HG03520 (cell line): Measurements from ENCODE around the gene DIS3L2.
A peak's percentile ranks its signal among the peaks of the same experiment; 100 is the strongest.

ENCODE experiments used
- ATAC-seq: cut with Tn5 transposase; IDR thresholded peaks from one replicate; pipeline ENCODE4 v1.9.1; 2021; ENCODE audit warnings: mild to moderate bottlenecking, moderate library complexity; ENCODE audit not compliant: unreplicated experiment

The DIS3L2 gene

DNA sequence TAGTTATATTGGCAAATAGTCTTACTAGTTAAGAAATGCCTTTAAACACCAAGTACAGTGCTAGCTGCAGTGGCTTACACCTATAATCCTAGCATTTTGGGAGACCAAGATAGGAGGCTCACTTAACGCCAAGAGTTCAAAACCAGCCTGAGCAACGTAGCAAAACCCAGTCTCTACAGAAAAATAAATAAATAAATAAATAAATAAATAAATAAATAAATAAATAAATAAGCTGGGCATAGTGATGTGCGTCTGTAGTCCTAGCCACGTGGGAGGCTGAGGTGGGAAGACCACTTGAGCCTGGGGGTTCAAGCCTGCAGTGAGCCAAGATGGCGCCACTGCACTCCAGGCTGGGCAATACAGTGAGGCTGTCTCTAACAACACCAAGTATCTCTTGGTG is 258.4 kb downstream of the DIS3L2 start:
- ATAC-seq, result no peak

DNA sequence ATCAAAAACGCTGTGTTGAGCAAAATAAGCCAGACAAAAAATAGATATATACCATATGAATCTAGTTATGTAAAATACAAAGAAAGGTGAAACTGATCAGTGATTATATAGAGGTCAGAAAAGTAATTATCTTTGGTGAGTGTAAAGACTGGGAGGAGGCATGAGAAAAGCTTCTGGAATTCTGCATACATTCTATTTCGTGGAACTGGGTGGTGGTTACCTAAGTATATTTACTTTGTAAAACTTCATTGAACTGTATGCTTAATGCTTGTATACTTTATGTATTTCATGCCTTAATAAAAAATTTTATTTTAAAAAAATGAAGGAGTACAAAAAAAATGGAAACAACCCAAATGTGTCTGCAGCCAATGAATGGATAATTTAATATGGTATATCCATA is 263.9 kb downstream of the DIS3L2 start:
- ATAC-seq, result no peak

DNA sequence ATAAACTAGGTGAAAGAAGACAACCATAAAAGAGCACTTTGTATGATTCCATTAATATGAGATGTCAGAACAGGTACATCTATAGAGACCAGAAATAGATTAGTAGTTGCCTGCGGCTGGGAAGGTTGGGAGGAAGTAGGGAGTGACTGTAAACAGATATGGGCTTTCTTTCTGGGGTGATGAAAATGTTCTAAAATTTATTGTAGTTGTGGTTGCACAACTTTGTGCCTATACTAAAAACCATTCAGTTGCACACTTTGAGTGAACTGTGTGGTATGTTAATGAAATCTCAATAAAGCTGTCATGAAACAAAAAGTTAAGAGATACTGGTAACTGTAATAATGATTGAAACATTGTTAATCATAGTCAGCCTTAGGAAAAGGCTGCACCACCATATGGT is 264.4 kb downstream of the DIS3L2 start:
- ATAC-seq, result no peak

DNA sequence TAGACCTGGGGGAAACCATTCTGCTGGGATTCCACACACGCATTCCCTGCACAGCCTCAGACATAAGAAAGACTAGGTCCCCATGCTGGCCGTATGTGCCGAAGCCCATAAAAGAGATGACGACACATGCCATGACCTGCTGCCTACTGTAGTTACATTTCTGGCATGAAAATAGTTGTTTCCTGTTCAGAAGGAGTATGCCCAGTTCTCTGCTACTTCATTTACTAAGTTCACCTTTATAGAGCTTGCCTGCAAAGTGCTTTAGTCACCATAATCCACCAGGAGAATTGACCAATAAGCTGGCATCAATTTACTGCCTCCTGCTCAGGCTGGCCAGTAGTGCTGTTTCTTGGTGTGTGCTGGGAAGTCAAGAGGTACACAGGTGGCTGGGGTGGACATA is 266.8 kb downstream of the DIS3L2 start:
- ATAC-seq, result no peak

DNA sequence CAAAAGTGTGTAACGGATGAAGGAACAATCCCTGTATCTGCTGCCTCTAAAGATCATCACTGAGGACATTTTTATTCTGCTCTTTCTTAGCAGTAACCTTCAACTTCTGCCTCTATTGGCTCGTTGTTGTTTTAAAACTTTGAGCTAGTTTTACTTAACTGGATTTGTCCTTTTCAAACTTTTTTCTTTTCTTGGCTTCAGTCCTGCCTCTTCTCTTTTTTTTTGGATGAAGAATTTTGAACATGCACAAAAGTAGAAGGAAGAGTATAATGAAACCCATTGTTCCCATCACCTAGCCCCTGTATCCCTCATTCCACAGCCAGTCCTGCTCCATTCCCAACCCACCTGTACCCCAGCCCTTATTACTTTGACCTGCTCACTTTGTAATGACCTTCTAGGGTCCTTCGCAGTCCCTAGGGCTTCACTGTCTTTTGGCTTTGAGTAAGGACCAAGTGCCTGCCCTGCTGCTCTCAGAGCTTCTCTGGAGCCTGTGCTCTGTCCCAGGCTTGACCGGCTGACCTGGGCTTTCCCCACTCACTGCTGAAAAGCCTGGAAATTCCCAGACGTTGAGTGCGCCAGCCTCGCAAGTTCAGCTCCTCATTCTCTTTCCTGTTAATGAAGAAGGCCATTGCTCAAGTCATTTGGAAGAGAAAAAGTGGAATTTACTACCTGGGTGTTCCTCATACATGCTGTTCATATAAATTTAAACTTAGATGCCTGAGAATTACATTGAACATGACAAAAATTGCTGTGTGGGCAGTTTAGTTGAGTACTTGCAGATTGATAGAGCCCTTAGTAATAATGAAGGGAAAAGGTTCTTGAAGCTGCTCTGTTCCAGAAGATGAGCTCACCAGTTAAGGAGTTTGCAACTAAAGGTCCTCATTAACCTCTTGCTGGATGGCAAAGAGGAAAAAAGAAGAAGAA is 267.7 kb downstream of the DIS3L2 start:
- no peak for ATAC-seq

DNA sequence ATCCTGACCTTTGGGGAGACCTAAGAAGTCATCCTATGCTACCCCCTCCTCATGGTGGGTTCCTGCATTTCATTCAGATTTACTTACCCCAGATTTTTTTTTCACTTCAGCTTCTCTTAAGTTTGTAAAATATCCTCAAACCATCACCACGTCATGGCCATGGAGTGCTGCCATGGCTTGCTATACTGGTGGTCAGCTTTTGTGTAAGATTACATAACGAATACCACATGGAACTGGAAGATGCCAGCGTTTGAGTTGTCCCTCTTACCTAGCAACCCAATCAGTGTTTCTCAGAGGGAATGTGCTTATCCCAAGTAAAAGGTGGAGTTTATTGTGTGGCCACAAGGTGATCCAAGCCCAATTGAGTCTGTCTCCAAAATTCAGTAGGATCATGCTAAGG is 268.4 kb downstream of the DIS3L2 start:
- ATAC-seq, result no peak

DNA sequence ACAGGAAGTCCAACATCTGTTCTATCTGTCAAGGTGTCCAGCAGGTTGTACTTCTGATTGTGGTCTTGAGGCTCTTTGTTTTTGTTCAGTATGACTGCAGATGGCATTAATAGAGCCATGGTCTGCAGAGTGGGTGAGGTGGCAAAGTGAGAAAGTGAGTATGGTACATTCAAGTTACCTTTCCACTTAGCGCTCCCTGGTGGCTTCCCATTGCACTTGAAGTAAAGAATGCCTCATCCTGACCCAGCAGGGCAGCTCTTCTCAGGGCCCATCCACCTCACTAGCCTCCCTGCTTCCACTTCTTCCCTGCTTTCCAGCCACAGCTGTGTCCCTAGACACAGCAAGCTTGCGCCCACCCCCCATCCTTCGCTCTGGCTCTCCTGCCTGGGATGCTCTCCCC is 269.0 kb downstream of the DIS3L2 start:
- no peak for ATAC-seq

DNA sequence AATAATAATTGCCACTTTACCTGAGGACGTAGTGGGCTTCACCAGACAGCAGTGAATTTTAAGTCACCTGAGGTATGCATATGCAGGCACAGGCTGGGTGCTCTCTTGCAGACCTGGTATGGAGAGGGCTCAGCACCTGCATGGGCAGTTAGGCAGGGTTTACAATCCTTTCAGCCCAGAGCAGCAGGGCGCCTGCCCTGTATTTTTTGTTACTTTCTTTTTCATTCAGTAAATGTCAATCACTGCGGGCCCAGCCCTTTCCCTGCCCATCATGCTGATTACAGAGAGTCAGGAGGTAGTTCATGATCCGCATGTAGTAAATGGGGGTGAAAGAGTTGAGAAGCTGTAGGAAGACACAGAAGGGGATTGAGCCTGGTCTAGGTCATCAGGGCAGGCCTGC is 270.0 kb downstream of the DIS3L2 start:
- ATAC-seq, result no peak

DNA sequence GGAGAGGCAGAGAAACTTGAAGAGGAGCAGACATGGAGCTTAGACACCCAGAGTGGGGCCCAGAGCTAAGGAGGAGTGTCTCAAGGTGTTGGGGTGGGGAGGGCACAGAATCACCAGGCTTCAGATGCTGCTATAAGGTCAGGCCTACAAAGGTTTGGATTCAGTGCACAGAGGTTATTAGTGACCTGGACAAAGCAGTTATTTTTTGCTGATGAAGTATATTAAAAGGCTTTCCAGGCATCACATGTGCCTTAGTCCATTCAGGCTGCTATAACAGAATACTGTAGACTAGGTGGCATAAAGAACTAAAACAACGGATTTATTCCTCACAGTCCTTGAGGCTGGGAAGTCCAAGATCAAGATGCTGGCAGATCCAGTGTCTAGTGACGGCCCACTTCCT is 271.4 kb downstream of the DIS3L2 start:
- no peak for ATAC-seq

DNA sequence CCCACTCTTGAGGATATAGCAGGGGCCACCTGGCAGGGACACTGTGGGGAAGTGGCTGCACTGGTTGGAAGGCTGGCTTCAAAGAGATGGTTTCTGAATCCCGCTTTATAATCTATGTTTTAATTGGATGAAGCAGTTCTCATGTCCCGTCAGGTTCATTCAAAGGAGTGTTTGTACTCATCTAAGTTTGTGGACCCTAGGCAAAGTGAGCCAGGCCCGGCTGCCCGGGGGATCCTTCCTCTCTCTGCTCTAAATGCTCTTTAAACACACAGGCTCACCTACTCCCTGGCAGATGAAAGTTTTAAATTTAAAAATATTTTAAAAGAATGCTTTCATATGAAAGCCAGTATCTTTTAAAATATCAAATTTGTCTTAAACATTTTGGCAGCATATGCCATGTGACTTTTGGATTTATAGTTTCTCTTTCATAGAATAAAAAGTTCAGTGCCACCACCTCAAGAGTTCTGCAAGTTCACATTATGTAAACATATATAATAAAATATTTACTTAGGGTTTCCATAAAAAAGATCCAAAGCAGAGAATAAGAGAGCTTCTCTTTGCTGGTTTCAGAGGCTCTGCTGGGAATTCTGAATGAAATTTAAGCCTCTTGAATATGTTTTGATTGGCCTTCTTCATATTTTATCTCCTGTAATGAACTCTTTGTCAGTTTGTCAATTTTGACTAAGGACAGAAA is 273.6 kb downstream of the DIS3L2 start:
- no peak for ATAC-seq

DNA sequence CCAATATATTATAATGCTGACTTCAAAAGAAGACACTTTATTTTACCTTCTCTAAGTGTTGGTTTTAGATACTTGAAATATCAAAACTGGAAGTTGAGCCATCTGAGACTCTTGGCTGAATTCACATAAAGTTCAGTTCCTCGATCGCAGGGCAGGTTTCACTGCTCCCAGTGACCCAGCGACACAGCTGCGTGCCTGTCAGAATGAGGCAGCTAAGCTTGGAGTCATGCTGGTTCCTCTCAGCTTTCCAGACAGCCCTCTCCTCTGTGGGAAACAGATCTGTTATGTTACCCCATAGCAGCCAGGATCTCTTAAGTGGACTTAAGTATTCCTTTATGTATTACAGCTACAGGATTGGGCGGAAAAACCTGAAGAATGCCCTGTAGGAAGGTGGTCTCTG is 274.2 kb downstream of the DIS3L2 start:
- no peak for ATAC-seq

DNA sequence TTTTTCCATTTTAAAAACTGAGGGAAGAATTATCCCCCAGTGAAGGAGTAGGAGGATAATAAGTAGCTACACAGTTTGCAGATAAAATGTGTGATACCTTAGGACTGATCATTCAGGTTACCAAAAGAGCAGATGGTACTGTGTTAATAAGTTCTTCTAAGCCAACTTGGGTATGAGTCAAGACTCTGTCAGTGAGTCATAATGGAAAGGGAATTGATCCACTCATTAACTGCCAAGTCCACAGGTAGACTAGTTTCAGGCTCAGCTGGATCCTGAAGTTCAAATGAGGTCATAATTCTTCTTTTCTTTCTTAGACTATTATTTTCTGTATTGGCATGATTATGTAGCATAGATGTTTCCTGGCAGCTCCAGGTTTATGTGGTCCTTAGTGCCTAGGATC is 274.7 kb downstream of the DIS3L2 start:
- peak; percentile 70 for ATAC-seq

DNA sequence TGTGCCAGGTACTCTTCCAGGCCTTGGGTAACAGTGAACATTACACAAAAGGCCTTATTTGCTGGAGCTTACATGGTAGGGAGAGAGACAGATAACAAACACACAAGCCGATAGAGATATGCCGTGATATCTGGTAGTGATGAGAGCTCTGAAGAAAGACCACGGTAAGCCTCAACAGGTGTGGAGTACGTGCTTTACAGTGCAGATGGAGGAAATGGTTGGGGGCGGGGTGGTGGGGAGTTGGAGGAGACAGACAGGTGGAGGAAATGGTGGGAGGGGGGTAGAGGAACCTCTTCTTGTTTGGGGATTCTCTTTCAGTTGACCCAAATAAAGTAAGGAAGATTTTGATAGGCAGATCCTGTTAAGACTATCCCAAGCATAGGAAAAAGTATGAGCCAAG is 276.0 kb downstream of the DIS3L2 start:
- no peak for ATAC-seq

DNA sequence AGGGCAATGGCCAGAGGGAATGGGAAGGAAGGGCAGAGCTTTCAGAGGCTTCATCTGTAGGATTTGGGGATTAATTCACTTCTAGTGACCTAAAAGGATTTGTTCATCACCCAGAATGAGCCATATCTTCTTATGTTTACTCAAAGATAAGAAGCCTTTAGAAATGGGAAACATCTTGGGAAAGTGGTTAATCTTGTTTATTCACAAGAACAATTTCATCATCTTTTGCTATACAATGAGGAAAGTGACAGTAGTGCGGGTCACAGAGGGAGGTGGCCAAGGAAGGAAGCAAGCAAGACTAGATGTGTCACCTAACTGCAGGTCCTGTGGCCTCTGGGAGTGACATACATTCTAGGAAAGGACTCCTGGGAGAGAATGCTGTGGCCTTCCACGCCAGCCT is 276.6 kb downstream of the DIS3L2 start:
- ATAC-seq, result no peak

DNA sequence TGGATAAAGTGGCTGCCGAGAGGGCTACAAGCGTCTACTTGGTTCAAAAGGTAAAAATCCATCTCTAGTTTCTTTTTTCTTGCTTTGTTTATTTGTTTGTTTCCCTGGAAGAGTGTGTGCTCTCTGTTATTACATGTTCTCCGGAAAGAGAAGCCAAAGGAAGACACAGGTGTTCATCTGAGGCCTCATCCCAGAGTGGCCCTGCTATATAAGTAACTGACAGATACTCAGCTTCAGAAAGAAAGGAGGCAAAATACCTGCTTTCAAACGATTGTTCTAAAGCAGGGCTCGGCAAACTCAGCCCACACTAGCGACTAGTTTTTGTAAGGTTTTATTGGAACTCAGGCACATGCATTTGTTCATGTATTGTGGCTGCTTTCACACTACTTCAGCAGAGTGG is 277.1 kb downstream of the DIS3L2 start:
- ATAC-seq, result no peak

DNA sequence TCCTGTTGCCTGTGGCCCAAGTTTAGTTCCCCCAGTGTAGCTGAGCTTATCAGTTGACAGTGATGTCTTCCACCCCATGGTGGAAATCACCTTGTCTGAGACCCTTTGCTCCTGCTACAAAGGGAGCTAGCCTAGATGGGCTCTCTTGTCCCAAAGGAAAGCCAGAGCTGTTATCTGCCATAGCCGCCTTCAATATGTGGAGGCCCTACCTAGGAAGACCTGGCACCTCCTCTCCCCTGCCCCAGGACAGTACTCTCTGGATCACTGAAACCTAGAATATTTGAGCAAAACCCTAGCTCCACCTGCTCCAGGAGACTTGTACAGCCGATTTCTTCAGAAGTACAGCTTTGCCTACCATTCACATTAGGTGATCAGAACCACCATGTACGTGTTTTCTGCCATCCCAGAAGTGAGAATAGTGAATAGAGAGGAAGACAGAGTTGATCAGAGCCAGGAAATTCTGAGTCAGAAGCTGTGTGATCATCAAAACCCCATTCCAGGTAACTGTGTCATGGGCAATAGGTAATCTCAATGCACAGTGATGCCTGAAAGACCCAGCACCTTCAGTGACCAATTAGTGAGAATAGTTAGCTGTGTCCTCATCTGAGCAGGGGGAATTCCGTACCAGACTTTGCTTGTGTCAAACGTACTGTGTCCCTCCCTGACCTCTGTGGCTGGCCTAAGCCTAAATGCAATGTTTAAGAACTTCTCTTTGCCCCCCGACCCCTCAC is 278.6 kb downstream of the DIS3L2 start:
- ATAC-seq, result no peak

DNA sequence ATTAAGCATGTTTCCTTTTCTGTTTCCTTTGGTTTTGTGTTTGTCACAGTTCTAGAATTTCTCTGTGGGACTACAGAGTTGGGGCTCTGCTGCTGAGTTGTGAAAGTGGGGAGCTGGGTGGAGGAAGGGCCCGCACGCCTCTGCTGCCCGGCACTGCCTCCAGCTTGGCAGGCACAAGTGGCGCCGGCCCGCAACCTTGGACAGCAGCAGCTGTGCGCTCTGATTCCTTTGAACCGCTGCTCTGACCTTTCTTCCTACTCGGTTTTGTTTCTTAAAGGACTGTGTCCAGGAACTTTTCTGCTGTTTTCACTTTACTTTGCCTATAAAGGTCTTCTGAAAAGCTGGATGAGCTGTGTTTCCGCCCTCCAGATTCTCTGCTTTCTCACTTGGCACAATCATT is 279.4 kb downstream of the DIS3L2 start:
- no peak for ATAC-seq

DNA sequence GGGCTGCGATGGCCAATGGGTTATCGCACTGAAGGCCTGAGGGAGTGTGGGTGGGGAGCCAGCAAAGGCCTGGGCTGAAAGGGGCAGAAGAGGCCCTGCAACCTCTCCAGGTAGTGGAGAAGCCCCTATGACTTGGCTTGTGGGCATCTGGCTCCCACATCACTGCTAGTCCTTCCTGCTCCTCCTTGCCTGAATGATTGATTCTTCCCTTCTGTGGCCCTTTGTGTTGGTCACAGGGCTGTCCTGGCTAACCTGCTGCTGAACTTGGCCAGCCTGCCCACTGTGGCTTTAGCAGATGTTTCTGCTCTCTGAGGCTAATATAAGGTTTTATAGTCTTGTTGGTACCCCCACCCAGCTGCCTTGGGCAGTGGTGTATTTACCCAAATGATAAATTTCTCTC is 280.8 kb downstream of the DIS3L2 start:
- ATAC-seq, result no peak

DNA sequence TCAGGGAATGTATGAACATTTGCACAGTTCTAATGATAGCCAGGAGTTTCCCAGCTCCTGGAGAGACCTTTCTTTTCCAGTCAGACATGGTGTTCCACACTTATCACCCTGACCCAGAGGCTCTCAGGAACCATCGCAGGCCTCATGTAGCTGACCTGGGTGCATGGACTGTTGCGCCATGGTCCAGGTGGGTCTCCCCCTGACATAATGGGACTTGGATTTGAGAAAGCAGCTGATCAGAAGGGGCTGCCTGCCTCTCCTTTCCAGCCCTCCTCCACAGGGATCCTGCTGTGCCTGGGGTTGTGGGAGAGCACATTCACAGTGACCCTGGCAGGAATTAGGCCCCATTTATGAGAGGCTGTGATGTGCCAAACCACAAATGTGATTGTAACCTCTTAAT is 283.6 kb downstream of the DIS3L2 start:
- ATAC-seq, result no peak

DNA sequence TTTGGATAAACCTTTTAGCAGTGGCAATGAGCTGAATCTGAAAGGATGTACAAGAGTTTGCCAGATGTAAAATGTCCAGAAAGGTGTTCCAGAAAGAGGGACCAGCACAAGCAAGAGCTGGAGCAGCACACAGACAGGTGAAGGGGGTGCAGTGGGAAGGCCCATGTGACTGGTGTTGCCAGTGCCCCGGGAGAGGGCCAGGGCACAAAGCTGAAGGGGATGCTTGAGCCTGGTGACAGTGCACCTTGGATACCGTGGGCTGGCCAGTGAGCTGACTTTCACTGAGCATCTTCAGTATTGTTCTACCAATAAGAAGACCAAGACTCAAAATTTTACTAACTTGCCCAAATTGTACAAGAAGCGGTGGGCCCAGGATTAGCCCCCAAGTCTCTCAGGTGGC is 284.7 kb downstream of the DIS3L2 start:
- no peak for ATAC-seq

DNA sequence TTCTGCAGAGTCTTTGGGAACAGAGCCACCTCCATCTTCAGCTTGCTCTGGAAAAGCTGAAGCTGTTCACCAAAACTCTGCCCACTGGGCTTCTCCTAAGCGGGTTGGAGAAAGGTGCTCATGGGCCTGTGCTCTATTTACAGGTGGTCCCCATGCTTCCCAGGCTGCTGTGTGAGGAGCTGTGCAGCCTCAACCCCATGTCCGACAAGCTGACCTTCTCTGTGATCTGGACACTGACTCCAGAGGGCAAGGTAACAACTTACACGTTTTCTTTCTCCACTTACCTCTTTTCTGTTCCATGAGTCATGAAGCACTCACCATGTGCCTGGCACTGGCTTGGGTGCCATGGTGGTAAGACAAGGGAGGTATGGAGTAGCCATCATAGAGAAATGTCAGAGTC is 287.6 kb downstream of the DIS3L2 start:
- ATAC-seq, result no peak
